ENCODE measurements around the gene ACOXL. TPM values are rescaled to one million over a fixed set of nuclear protein-coding genes. Genes with fewer than 3 reads are reported as not detected.

The ACOXL gene
- total and polyA plus RNA-seq, 8 donors = 4.7 to 30.3 (median 8.3) TPM

GRCh38 chr2:110752871-110753270 lies 20.5 kb downstream of the ACOXL start:
- no peaks in the 10 kb centered on the region for H3K36me3 ChIP-seq
- no peak for DNase-seq
- intact Hi-C loops (cut with DNase I) = no loop called here
- ATAC-seq = no peak
- peaks cover 0 to 7% of the 10 kb centered on the region in 2 donors for H3K4me1 ChIP-seq
- H3K27ac ChIP-seq = no peak overlapping the region
- H3K27me3 ChIP-seq = peaks cover 0 to 11% of the 10 kb centered on the region in 2 donors
- no peak overlapping the region for H3K4me3 ChIP-seq
- H3K9me3 ChIP-seq = no peaks in the 10 kb centered on the region
- TF ChIP-seq CTCF (IDR thresholded peaks at IDR 0.05) = no peak

- intact Hi-C loops (cut with DNase I) = no loop called here
- H3K27ac ChIP-seq = no peak overlapping the region
- no peak overlapping the region for H3K4me3 ChIP-seq
- ATAC-seq (peak; percentile 59), DNase-seq (no peak)
- H3K4me1 ChIP-seq = no peaks in the 10 kb centered on the region
- no peaks in the 10 kb centered on the region for H3K27me3 ChIP-seq
- H3K9me3 ChIP-seq = peaks cover 0 to 10% of the 10 kb centered on the region in 2 donors
- no peaks in the 10 kb centered on the region for H3K36me3 ChIP-seq
- TF ChIP-seq CTCF (IDR thresholded peaks at IDR 0.05) = peak; percentile 17 to 63
Observed at GRCh38 chr2:110755491-110756078, 23.2 kb downstream of the ACOXL start.

GRCh38 chr2:110759411-110759810 lies 27.0 kb downstream of the ACOXL start:
- intact Hi-C loops (cut with DNase I) = no loop called here
- DNase-seq = no peak
- H3K36me3 ChIP-seq = no peaks in the 10 kb centered on the region
- ATAC-seq = no peak
- H3K4me1 ChIP-seq = no peaks in the 10 kb centered on the region
- H3K27me3 ChIP-seq = no peaks in the 10 kb centered on the region
- TF ChIP-seq CTCF (IDR thresholded peaks at IDR 0.05) = no peak
- H3K9me3 ChIP-seq = peaks cover 0 to 10% of the 10 kb centered on the region in 2 donors
- H3K4me3 ChIP-seq = no peak overlapping the region
- H3K27ac ChIP-seq = no peak overlapping the region

- intact Hi-C loops (cut with DNase I) = no loop called here
- H3K27me3 ChIP-seq = no peaks in the 10 kb centered on the region
- no peak overlapping the region for H3K4me3 ChIP-seq
- DNase-seq (no peak), ATAC-seq (no peak)
- H3K27ac ChIP-seq = no peak overlapping the region
- H3K4me1 ChIP-seq = no peaks in the 10 kb centered on the region
- TF ChIP-seq CTCF (IDR thresholded peaks at IDR 0.05) = no peak
- no peaks in the 10 kb centered on the region for H3K36me3 ChIP-seq
- peaks cover 0 to 2% of the 10 kb centered on the region in 2 donors for H3K9me3 ChIP-seq
Observed at GRCh38 chr2:110764931-110765330, 32.6 kb downstream of the ACOXL start.

- Histone ChIP-seq H3K36me3 (no peaks in the 10 kb centered on the region), H3K27ac (no peak overlapping the region), H3K4me1 (peaks cover 0 to 3% of the 10 kb centered on the region in 2 donors), H3K9me3 (no peaks in the 10 kb centered on the region), H3K27me3 (no peaks in the 10 kb centered on the region), H3K4me3 (no peak overlapping the region)
- no peak for TF ChIP-seq CTCF (IDR thresholded peaks at IDR 0.05)
- intact Hi-C loops (cut with DNase I) = no loop called here
- DNase-seq (no peak), ATAC-seq (no peak)
Observed at GRCh38 chr2:110766291-110766690, 33.9 kb downstream of the ACOXL start.

Data from left lung (tissue), 10 donors.